Stomach (tissue), 4 donors: ENCODE data around the gene PCBD1.

Source experiments
- CTCF ChIP-seq, 7 experiments: fragments of 450-650 bp in 4 of 7; fragments of 200-600 bp in 3 of 7; sonication (generic) in 3 of 7; IDR thresholded peaks; one replicate each; pipeline ENCODE4 v1.5.1; 2016 to 2019; ENCODE audit warnings: antibody characterized with exemption in 7 of 7, control low read depth in 2 of 7, mild to moderate bottlenecking in 1 of 7
- EP300 ChIP-seq: sonication (generic); formaldehyde crosslinking; IDR thresholded peaks from one replicate; pipeline ENCODE4 v1.6.1; 2017; ENCODE audit warnings: antibody characterized with exemption
- POLR2A ChIP-seq, 4 donors: fragments of 450-650 bp; IDR thresholded peaks; one replicate each; pipeline ENCODE4 v1.6.1; 2016; ENCODE audit warnings: antibody characterized with exemption in 4 of 4, control low read depth in 2 of 4, mild to moderate bottlenecking in 1 of 4, moderate library complexity in 1 of 4

DNA sequence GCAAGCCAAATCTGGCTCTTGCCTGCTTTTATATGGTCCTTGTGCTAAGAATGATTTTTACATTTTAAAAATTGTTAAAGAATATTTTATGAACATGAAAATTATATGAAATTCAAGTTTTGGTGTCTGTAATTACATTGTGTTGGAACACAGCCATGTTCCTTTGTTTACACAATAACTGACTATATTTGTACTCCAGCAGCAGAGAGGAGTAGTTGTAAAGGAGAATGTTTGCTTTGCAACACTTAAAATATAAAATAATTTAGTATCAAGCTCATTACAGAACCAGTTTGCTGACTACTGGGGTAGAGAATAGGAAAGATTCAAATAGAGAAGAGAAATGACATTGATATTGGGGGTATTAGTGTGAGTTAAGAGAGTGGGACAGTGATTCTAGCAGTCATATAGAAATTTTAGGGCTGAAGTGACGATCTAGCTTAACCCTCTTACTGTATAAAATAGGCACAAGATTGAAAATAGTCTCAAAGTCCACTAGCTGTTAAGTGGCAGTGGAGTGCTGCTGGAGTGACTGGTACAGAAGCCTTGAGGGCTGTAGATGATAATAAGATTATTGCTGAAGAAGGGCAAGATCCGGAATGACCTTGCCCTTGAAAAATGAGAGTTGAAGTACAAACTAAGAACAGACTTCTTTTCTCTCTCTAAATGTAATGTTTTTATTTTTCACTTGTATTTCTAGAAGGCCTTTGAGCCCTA is 44.4 kb downstream of the PCBD1 start:
- TF ChIP-seq CTCF (IDR thresholded peaks at IDR 0.05) (no peak), EP300 (no peak), POLR2A (IDR thresholded peaks at IDR 0.05) (no peak)
